ENCODE results near the gene C7orf25.
"Not testable (repeated sequence)": the region's sequence is repeated elsewhere in the genome, so short reads cannot be mapped to it uniquely, and the experiment has no call there.

C7orf25 gene

DNA sequence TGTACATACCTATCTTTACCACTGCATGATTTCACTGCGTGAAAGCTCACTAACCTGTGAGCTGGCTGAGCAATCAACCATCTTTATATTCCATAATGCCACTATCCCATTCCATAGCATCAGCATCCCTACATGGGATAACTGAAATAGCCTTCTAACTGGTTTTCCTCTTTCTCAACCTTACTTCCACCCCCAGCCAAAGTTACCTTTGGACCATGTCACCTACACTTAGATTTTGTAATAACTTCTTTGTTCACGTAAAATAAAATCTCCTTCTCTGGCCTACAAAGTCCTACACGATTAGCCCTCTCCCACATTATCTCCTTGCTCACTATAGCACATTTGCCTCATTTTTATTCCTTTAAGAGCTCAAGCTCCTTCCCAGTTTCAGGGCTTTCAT is 17.6 kb upstream of the C7orf25 start:
- no peak for DNase-seq (ENCODE audit: low read depth)

DNA sequence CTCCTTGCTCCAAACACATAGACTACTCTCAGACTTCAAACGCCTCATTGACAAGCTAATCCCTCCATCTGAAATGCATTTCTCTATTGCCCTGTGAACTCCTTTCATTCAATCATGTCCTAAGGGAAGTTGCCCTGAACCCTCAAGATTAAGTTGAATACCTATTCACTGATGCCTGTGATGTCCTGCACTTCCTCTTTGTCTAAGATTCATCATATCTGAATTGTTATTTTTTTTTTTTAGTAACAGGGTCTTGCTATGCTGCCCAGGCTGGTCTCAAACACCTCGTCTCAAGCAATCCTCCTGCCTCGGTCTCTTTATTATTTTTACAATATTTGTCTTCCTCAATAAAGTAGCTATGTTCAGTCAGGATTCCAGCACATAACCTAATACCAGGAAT is 16.9 kb upstream of the C7orf25 start:
- DNase-seq (ENCODE audit: low read depth), result no peak

DNA sequence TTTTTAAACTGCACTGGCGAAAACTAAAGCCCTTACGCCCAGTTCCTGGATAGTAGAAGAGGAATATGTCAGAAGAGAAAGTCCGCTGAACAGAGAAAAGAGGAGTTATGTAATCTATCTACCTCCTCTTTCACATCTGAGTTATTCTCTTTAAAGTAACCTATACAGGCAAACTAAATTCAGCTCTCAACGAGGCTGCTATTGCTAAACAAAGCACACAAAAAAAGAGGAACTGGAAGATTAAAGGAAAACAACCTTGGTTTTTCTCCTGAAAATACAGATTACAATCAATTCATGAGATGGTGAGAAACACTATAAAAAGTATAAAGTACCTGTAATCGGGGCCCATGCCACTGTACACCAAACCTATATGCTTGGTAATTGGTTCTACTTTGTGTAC is 14.3 kb upstream of the C7orf25 start:
- no peak for DNase-seq (ENCODE audit: low read depth)

DNA sequence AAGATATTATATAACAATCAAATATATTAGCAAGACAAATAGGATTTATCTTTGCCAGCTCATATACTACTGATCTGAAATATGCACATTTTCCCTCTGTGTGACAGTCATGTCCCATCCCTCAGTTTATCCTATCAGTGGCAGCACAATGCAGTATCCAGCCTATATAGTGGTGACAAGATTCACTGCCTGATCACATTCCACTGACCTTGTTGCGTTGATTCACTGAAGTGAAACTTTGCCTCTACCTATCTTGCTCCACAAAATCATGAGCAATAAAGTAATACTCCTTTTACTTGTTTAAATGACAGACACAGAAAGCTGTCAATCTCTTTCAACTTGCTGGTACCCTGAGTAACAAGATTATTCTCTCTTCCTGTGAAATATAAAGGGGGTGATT is 13.8 kb upstream of the C7orf25 start:
- DNase-seq (ENCODE audit: low read depth), result no peak

DNA sequence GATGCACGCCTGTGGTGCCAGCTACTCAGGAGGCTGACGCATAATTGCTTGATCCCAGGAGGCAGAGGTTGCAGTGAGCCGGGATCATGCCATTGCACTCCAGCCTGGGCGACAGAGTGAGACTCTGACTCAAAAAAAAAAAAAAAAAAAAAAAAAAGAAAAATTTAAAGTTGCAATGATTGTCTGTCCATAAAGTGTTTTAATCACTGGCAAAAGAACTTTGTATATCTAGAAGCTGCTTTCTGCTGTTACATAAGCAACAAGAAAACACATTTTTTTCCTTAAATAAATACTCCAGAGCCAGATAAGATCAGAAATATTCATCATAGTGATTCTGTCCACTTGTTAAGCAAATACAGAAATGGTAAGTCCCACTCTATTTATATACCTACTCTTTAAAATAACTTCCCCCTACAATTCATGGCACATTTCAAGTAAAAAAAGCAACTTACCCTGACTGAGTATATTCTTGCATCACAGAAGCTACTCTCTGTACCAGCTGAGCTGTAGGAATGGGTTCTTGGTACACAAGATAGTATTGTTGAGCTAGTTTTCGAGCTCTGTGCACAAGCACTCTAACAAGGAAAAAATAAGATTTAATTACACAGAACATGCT is 12.5 kb upstream of the C7orf25 start:
- no peak for DNase-seq (ENCODE audit: low read depth)

DNA sequence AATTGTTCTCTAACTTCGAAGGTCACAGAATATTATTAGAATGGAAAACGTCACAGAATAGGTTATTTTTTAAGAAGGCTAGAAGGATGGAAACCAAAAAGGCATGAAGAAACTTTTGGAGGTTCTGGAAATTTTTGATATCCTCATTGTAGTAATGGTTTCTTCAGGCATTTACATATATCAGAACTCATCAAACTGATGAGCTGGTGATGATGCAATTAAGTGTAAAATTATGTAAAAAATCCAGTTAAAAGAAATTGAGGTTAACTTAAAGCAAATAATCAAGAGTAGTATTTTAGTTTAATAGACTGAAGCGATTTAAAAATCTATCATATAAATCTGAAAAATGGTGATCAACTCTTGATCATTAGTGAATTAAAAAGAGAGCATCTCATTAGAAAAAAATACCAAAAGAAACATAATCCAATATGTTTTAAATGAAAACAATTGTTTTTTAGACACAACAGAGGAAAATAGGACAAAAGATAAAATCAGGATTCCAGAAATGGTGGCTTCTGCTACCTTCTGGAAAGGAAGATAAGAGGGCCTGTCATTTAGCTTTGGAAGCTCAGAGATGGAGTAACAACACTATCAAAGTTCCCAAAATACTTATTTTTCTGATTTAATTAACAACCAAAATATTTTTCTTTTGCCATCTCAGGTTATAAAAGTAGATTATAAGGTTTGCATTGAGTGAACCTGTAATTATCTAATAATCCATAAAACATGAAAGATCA is 10.3 kb upstream of the C7orf25 start:
- DNase-seq (ENCODE audit: low read depth), result no peak

DNA sequence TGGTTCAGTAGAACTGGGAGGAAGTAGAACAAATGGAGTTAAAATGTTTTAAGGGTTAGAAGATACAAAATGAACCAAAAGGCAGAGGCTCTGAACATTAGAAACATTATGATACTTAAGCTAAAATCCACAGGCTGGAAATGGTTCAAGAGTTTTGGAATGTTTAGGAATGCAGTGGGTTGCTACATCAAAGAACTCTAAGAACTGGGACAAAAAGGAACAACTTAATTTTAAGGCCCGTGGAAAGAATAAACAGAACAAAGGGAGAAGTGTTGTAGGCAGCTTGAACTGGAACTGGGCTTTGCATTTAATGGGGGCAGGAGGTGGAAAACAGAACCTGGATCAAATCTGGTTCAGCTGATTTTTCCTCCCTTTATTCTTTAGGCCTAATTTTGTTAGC is 3.5 kb upstream of the C7orf25 start:
- DNase-seq (ENCODE audit: low read depth), result no peak

DNA sequence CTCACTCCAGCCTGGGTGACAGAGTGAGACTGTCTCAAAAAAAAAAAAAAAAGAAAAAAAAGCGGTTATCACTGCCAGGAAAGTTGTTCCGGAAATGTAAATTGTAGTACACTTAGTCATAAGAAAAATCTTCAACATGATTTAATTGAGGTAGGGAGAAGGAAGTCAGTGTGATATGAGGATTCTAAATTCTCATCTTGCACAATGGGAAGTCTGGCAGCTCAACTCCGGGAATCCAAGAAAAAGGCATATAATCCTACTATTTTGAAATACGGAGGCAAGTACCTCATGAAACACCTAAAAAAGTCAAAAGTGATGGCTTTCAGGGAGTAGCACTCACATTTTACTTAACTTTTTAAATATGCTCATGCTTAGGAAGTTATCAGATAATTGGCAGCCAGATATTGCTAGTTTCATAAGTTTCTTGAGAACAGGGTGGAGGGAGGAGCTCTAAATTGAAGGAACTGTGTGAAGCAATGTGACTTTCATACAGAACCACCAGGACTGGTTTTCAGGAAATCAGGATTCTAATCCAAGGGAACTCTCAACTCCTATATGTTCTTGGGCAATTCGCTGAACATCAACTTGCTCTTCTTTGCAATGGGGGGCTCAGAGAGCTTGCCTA is 2.7 kb upstream of the C7orf25 start:
- DNase-seq (ENCODE audit: low read depth), result no peak

DNA sequence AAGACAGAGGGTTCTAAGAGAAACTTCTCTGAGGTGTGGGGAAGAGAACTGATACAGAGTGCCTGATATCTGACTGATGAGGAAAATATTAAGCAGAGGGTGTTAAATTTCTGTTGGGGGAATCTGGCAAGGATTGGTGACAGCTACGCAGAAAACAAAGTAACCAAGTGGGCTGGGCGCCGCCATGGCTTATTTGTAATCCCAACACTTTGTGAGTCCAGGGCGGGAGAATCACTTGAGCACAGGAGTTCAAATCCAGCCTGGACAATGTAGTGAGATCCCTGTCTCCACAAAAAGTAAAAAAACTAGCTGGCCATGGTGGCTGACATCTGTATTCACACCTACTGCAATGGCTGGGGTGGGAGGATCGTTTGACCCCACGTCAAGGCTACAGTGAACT is 2.1 kb upstream of the C7orf25 start:
- DNase-seq (ENCODE audit: low read depth), result no peak

DNA sequence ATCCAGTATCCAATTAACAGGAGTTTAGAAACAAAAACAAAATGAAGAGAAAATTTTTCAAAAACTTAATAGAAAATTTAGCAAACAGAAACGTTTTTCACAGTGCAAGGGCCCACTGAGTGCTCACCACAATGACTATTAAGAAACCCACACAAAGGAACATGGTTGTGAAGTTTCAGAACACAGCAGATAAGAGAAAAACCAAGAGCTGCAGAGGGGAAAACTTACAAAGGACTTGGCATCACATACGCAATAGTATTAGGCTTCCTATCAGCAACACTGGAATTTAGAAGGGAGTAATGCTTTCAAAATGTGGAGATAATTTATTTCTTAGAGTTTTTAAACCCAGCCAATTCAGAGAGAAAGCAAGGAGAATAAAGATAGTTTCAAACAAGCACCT is 1.7 kb upstream of the C7orf25 start:
- no peak for DNase-seq (ENCODE audit: low read depth)

DNA sequence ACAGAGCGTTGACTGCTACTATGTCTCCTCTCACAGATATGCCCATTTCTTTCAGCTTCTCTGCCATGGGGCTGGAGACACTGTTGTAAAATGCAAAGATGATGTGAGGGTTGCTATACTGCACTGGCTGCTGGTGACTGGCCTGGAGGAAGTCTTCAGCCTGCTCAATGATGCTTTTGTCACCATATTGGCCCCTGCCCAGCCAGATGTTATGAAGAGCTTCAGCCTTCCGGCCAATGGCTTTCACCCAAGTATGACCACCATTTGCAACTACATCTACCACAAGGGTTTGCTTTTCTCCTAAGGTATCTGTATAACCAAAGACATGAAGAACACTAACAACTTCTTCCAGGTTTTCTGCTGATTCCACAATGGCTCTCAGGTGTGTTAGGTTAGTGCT is 1.6 kb downstream of the C7orf25 start:
- DNase-seq (ENCODE audit: low read depth), result no peak

DNA sequence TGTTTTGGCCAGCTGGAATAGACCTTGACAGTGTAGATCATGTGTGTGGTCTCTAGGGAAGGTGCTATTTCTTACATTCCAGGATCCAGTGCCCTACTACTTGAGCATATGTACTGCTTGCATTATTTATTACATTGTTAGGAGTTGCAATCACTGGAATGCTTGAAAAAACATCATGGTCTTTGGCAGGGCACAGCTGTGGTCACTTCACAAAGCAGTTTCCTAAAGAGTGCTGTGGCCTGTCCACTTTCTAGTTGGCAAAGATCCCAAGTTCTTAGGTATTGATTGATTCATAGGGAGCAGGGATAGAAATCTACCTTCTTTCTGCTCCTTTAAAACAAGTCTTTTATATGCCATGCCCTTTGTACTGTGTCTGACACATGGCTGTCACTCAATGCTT is 4.6 kb downstream of the C7orf25 start:
- DNase-seq (ENCODE audit: low read depth), result no peak

DNA sequence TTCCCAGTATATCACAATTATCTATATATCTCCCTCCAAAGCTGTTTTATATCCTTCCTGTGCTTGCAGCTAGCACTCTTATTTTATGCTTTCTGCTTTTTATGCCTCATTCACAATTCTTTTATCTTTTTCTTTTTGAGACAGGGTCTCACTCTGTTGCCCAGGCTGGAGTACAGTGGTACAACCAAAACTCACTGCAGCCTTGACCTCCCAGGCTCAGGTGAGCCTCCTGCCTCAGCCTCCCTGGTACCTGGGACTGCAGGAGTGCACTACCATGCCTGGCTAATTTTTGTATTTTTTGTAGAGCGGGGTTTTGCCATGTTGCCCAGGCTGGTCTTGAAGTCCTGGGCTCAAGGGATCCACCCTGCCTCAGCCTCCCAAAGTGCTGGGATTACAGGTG is 5.7 kb downstream of the C7orf25 start:
- DNase-seq (ENCODE audit: low read depth), result no peak

DNA sequence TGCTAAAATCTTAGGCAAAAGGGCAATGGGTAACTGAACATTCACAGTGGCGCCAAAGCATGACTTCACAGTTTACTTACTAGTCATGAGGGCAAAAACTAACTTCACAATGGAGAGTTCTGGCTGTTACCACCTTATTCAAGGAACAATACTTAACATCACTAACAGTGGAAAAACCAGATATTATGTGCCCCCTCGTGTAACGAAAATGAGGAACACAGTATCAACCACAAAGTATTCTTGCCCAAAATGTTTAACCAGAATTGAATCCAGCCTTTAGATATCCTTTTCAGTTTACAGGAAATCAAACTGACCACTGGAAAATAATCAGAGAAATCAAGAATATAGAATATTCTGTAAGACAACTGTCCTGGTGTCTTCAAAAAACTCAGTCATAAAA is 9.5 kb downstream of the C7orf25 start:
- no peak for DNase-seq (ENCODE audit: low read depth)

DNA sequence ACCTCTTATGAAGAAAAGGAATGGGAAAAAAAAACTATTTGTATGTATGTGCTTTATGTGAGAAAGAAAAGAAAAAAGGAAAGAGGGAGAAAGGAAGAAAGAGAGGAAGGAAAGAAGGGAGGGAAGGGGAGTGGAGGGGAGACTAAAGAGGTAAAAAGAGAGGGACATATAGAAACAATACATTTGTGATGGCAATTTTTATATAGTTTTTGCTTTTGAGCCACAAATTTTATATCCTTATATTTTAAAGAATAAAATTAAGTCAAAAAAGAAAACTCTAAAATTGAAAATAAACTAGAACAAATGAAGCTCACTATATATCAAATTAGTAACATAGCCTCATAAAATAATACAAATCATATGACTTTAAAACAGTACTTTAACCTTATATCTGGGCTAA is 11.0 kb downstream of the C7orf25 start:
- no peak for DNase-seq (ENCODE audit: low read depth)

DNA sequence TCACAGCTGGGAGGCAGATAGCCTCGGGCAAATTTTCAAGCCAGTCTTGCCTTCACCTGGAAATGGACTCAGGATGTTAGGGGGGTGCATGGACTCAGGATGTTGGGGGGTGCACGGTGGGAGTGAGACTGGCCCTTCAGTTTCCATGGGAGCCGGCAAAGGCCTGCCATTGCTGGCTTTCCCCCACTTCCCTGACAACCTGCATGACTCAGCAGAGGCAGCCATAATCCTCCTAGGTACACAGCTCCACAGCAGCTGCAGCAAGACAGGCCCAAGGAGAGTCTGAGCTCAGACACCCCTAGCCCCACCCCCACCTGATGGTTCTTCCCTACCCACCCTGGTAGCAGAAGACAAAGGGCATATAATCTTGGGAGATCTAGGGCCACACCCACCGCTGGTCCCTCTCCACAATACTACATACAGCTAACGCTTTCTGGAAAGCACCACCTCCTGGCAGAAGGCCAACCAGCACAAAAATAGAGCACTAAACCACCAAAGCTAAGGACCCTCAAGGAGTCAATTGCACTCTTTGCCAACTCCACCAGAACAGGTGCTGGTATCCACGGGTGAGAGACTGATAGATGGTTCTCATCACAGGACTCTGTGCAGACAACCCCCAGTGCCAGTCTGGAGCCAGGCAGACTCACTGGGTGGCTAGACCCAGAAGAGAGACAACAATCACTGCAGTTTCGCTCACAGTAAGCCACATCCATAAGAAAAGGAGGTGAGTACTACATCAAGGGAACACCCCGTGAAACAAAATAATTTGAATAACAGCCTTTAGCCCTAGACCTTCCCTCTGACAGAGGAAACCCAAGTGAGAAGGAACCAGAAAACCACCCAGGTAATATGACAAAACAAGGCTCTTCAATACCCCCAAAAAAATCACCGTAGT is 18.3 kb downstream of the C7orf25 start:
- DNase-seq (ENCODE audit: low read depth), result no peak

DNA sequence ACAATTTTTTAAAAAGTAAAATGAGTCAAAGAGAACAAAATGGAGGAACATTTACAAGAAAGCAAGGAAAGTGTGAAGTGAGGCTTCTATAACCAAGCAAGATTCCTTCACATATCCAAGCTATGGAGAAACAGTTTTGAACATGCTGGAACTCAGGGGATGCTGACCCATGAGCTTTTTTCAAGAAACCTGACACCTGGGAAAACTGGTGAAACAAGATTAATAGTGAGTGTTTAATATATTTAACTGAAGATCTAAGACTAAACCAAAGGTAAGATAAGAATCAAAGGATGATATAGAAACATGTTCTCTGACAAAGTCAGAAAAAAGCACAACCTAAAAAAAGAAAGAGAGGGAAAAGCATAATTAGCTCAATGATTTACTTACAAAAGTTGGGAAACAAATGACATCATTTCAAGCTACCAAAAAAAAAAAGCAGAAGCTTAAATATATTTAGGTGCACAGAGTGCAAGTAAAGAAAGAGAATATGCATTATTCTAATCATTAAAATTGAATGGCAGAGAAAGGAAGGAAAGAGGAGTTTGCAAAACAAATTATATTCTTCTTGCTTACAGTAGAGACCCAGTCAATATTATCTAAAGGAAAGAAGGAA is 24.9 kb downstream of the C7orf25 start:
- no peak for DNase-seq (ENCODE audit: low read depth)

DNA sequence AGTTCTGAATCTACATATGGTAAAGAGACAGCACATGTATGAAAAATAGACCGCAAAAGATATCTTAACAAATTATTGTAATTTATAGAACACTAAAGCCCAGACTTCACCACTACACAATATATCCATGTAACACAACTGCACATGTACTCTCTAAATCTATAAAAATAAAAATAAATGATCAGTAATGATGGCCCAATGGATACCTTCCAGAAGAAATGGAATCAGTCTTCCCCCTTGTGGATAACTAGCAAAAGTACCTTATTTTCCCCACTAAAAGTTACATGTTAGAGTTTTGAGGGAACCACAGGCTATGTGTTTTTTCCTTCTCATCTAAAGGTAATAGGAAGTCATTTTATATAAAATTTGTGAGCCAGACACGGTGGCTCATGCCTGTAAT is 25.7 kb downstream of the C7orf25 start:
- DNase-seq (ENCODE audit: low read depth), result no peak

DNA sequence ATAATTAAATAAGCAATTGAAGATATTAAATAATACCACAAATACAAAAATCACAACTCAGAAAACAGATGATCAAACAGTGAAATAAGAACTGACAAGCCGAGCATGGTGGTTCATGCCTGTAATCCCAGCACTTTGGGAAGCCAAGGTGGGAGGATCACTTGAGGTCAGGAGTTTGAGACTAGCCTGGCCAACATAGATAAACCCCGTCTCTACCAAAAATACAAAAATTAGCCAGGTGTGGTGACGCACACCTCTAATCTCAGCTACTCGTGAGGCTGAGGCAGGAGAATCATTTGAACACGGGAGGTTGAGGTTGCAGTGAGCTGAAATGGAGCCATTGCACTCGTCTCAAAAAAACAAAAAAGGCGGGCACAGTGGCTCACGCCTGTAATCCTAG is 26.7 kb downstream of the C7orf25 start:
- DNase-seq (ENCODE audit: low read depth), result not testable (repeated sequence)

DNA sequence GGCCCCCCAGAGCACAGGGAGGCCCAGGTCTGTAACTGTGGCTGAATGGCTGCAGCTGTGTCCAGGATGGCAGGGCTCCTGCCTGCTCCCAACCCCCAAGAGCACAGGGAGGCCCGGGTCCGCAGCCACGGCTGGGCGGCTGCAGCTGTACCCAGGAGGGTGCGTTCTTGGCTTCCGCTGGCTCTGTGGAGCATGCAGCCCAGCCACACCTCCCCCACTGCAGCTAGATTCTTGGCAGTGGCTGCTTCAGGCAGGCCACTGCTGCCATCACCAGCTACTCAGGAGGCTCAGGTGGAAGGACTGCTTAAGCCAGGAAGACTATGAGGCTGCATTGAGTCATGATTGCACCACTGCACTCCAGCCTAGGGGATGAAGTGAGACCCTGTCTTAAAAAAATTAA is 27.9 kb downstream of the C7orf25 start:
- DNase-seq (ENCODE audit: low read depth), result no peak

DNA sequence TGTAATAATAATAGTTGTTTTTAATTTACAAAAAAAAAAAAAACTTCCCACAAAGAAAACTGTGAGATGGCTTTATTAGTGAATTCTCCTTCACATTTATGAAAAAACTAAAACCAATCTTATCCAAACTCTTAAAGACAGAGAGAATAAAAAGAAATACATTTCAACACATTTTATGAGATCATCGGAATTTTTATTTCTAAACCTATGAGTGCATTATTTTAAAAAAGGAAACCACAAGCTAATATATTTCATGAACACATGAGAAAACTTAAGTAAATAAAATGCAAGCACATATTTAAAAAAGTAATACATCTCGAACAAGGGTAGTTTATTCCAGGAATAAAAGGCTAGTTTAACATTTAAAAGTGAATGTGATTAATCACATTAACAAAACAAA is 31.5 kb downstream of the C7orf25 start:
- DNase-seq (ENCODE audit: low read depth), result no peak

DNA sequence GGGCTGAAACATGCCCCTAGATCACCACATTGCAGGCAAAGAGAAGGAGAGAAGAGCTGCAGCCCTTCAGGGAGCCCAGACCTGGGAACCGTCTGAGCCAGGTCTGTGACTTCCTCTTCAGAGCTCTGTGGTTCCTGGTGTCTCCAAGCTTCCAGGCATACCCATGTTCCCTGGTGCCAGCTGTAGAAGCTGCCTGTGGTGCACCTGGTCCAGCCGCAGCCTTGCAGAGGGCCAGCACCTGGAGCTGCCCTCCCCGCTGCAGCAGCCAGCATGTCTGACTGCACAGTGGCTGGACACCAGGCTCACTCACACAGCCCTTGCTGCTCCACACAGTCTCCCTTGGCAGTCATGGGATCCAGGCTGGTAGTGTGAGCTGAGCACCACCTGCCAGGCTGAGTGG is 33.6 kb downstream of the C7orf25 start:
- no peak for DNase-seq (ENCODE audit: low read depth)

Data from stimulated activated CD8-positive, alpha-beta memory T cell treated with anti-CD3 and anti-CD28 coated beads, Interleukin-15, amount 100 ng/mL, for 24 hours (primary cell).